Right ventricle myocardium inferior (tissue), 1 donor: ENCODE measurements around the gene SPOCK1. TPM values are rescaled to one million over a fixed set of nuclear protein-coding genes. Genes with fewer than 3 reads are reported as not detected.
A peak's percentile ranks its signal among the peaks of the same experiment; 100 is the strongest.
"Not testable (repeated sequence)": the region's sequence is repeated elsewhere in the genome, so short reads cannot be mapped to it uniquely, and the experiment has no call there.

ENCODE experiments used
- ATAC-seq: fragments of 200-7000 bp; cut with Tn5 transposase; one replicate; pipeline ENCODE4 v1.9.1; 2020; ENCODE audit warnings: mild to moderate bottlenecking, moderate library complexity
- DNase-seq: peaks from one replicate; pipeline ENCODE4 v3.0.0; 2021; ENCODE audit errors: missing footprints
- intact Hi-C: fragments of 100-400 bp; cut with DNase I; formaldehyde crosslinking; loops from one replicate; pipeline ENCODE4 v1.11.0; 2022
- total RNA-seq: library from RNA; stranded (reverse); fragmentation: NEBNext Ultra II Directional; extraction: Animal tissue kit (Norgen Biotek cat#: 25700); gene quantifications from one replicate; pipeline ENCODE4 v1.2.1, GENCODE V29; 2021
- donor health status: DM: no; HTN: yes; CAD: no; lungs with severe emphysema.

The SPOCK1 gene
- total RNA-seq, 1 donor from 2014 or later: 35.5 TPM

GRCh38 chr5:137405393-137405792 lies 93.7 kb downstream of the SPOCK1 start:
- intact Hi-C loops: no loop called here
- ATAC-seq (no peak), DNase-seq (no peak)

GRCh38 chr5:137403869-137404268 lies 95.3 kb downstream of the SPOCK1 start:
- intact Hi-C loops: no loop called here
- no peak for ATAC-seq

GRCh38 chr5:137402436-137403187 lies 96.5 kb downstream of the SPOCK1 start:
- no peak for DNase-seq
- ATAC-seq: no peak
- intact Hi-C loops: no loop called here

More at GRCh38 chr5:137403869-137404268, 95.3 kb downstream of the SPOCK1 start:
- DNase-seq: no peak

GRCh38 chr5:137401946-137402345 lies 97.2 kb downstream of the SPOCK1 start:
- ATAC-seq (no peak), DNase-seq (no peak)
- intact Hi-C loops: no loop called here

GRCh38 chr5:137400571-137400970 lies 98.6 kb downstream of the SPOCK1 start:
- intact Hi-C loops: no loop called here
- DNase-seq (no peak), ATAC-seq (no peak)

- intact Hi-C loops: no loop called here
- DNase-seq (no peak), ATAC-seq (no peak)
These were observed 99.2 kb downstream of the SPOCK1 start for GRCh38 chr5:137399911-137400310.

- intact Hi-C loops: no loop called here
- no peak for ATAC-seq
- DNase-seq: no peak
These were observed 100.4 kb downstream of the SPOCK1 start for GRCh38 chr5:137398751-137399150.

- no peak for DNase-seq
- ATAC-seq: no peak
- intact Hi-C loops: no loop called here
These were observed 101.0 kb downstream of the SPOCK1 start for GRCh38 chr5:137398154-137398553.

- ATAC-seq: no peak
- no peak for DNase-seq
- intact Hi-C loops: no loop called here
These were observed 103.9 kb downstream of the SPOCK1 start for GRCh38 chr5:137395011-137395755.

GRCh38 chr5:137394380-137394779 lies 104.7 kb downstream of the SPOCK1 start:
- ATAC-seq (no peak), DNase-seq (no peak)
- intact Hi-C loops: no loop called here

- intact Hi-C loops: no loop called here
- DNase-seq (no peak), ATAC-seq (no peak)
These were observed 105.7 kb downstream of the SPOCK1 start for GRCh38 chr5:137393196-137393993.

GRCh38 chr5:137392261-137392660 lies 106.9 kb downstream of the SPOCK1 start:
- ATAC-seq: no peak
- no peak for DNase-seq
- intact Hi-C loops: no loop called here

GRCh38 chr5:137391044-137391443 lies 108.1 kb downstream of the SPOCK1 start:
- intact Hi-C loops, DNase-seq, ATAC-seq: not testable (repeated sequence)

- DNase-seq (no peak), ATAC-seq (peak; percentile 70)
These were observed 110.1 kb downstream of the SPOCK1 start for GRCh38 chr5:137389042-137389441.

GRCh38 chr5:137385064-137385463 lies 114.1 kb downstream of the SPOCK1 start:
- no peak for ATAC-seq
- no peak for DNase-seq
- intact Hi-C loops: no loop called here

More at GRCh38 chr5:137389042-137389441, 110.1 kb downstream of the SPOCK1 start:
- intact Hi-C loops: no loop called here

- ATAC-seq: no peak
- intact Hi-C loops: no loop called here
- DNase-seq: no peak
These were observed 115.2 kb downstream of the SPOCK1 start for GRCh38 chr5:137383909-137384308.

- no peak for DNase-seq
- no peak for ATAC-seq
- intact Hi-C loops: no loop called here
These were observed 117.6 kb downstream of the SPOCK1 start for GRCh38 chr5:137381555-137381954.

GRCh38 chr5:137379555-137380286 lies 119.4 kb downstream of the SPOCK1 start:
- ATAC-seq: no peak
- intact Hi-C loops: no loop called here

More at GRCh38 chr5:137379555-137380286, 119.4 kb downstream of the SPOCK1 start:
- DNase-seq: no peak
